AG04449 (cell line): ENCODE results near the gene RPS6KA5.
"Not testable (repeated sequence)": the region's sequence is repeated elsewhere in the genome, so short reads cannot be mapped to it uniquely, and the experiment has no call there.

ENCODE experiments used
- CTCF ChIA-PET: fragments of 350-600 bp; formaldehyde crosslinking; extraction: SDS; loops from one replicate; lab custom pipeline; 2021; ENCODE audit warnings: antibody characterized with exemption; lab: Yijun Ruan, JAX
- POLR2A ChIA-PET: fragments of 400-600, 350-600 bp; formaldehyde crosslinking; extraction: SDS; loops from one replicate; lab custom pipeline; 2020; ENCODE audit warnings: antibody characterized with exemption, inconsistent platforms; lab: Yijun Ruan, JAX
- DNase-seq: peaks from one replicate; pipeline ENCODE4 v3.0.0-alpha.2; 2010; ENCODE audit warnings: low read depth, low spot score
- H3K4me3 ChIP-seq: 2 replicates; pipeline ENCODE4 v1.5.1; 2011; ENCODE audit warnings: low read depth, mild to moderate bottlenecking, control low read depth, low read length
- TF ChIP-seq, protein P1 (sequence below): IDR thresholded peaks from one replicate; pipeline ENCODE4 v1.5.1; 2011; ENCODE audit warnings: mild to moderate bottlenecking, moderate library complexity, low read length, control low read depth, inconsistent platforms; ENCODE audit not compliant: insufficient read depth; ENCODE audit errors: missing control alignments

RPS6KA5 gene

DNA sequence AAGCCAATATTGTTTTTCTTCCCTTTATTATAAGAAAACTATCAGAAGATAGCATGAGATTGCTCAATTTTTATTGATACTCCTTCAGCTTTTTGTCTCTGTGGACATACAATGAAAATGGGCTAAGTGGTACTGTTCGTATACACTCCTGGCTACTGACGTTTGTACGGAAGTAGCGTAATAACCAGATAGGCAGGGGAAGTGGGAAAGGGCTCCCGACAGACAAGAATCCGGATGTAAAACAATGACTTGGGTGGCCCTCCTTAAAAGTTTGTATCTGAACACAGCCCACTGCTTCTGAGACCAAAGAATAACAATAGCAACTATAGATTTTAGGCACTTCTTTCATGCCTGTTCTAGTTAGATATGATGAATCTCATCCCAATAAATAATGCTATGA is 99.6 kb downstream of the RPS6KA5 start:
- ChIA-PET CTCF (interaction anchor here (0.8 kb wide), 1 partner anchor 58 kb away, joined by 3 read pairs; no protein-coding TSS in a partner anchor), POLR2A (no interaction called here)
- DNase-seq: no peak
- TF ChIP-seq, protein P1, sequence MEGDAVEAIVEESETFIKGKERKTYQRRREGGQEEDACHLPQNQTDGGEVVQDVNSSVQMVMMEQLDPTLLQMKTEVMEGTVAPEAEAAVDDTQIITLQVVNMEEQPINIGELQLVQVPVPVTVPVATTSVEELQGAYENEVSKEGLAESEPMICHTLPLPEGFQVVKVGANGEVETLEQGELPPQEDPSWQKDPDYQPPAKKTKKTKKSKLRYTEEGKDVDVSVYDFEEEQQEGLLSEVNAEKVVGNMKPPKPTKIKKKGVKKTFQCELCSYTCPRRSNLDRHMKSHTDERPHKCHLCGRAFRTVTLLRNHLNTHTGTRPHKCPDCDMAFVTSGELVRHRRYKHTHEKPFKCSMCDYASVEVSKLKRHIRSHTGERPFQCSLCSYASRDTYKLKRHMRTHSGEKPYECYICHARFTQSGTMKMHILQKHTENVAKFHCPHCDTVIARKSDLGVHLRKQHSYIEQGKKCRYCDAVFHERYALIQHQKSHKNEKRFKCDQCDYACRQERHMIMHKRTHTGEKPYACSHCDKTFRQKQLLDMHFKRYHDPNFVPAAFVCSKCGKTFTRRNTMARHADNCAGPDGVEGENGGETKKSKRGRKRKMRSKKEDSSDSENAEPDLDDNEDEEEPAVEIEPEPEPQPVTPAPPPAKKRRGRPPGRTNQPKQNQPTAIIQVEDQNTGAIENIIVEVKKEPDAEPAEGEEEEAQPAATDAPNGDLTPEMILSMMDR: no peak
- no peak overlapping the region for H3K4me3 ChIP-seq

DNA sequence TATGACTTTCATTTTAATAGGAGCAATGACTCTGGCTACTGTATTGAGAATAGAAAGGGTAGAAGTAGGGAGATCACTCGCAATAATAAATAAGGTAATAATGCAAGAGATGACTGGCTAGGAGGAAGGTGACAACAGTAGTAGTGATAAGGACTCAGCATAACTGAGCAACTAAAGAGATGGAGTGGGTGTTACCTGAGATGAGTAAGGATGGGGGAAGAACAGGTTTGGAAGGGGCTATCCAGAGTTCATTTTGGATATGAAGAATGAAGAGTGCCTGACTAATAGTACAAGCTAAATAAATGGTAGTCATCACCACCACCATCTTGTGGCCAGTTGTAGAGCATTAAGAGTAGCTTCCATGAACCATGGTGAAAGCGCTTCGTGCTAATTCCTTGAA is 101.1 kb downstream of the RPS6KA5 start:
- POLR2A ChIA-PET: no interaction called here
- CTCF ChIA-PET: no interaction called here
- TF ChIP-seq, protein P1: no peak
- no peak for DNase-seq
- no peak overlapping the region for H3K4me3 ChIP-seq

DNA sequence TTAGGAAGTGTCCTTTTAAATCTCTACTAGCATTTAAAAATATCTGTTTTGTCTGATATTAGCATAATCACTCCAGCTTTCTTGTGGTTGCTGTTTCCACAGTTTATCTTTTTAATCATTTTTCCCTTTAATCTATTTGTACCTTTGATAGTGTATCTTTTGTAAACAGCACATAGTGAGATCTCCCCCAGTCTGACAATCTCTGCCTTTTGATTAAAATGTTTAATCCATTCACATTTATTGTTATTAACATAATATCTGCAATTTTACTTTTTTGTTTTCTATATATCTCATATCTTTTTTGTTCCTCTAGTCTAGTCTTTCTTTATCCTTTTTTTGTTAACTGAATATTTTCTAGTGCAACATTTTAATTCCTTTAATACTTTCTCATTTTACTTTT is 104.2 kb downstream of the RPS6KA5 start:
- CTCF ChIA-PET: no interaction called here
- no peak overlapping the region for H3K4me3 ChIP-seq
- DNase-seq: no peak
- POLR2A ChIA-PET: no interaction called here
- TF ChIP-seq, protein P1: no peak

DNA sequence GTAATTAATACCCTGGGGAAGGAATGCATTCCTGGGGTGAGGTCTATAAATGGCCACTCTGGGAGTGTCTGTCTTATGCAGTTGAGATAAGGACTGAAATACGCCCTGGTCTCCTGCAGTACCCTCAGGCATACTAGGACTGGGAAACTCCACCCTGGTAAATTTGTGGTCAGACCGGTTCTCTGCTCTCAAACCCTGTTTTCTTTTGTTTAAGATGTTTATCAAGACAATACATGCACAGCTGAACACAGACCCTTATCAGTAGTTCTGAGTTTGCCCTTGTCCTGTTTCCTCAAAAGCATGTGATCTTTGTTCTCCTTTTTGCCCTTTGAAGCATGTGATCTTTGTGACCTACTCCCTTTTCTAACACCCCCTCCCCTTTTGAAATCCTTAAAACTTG is 106.8 kb downstream of the RPS6KA5 start:
- not testable (repeated sequence) for DNase-seq

DNA sequence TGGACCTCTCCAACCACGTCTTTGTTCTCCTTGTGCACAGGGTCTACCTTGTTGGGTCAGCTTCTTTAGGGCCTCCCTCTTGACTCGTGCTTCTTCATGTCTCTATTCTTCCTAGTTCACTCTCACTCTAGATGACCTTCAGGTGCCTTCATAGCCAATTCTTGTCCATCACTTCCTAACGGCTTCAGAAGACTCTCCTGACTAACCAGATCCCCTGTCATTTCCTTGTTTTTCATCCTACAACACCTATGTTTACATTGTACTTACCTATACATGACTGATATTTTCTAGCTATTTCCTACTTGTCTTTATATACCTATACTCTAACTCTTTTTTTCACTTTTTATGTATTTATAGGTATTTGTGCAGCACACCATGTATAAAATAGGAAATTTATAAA is 117.1 kb downstream of the RPS6KA5 start:
- POLR2A ChIA-PET: no interaction called here
- no peak overlapping the region for H3K4me3 ChIP-seq
- DNase-seq: no peak
- CTCF ChIA-PET: no interaction called here
- TF ChIP-seq, protein P1: no peak

More for the DNA sequence above, 106.8 kb downstream of the RPS6KA5 start:
- H3K4me3 ChIP-seq, CTCF ChIA-PET, POLR2A ChIA-PET: not testable (repeated sequence)

DNA sequence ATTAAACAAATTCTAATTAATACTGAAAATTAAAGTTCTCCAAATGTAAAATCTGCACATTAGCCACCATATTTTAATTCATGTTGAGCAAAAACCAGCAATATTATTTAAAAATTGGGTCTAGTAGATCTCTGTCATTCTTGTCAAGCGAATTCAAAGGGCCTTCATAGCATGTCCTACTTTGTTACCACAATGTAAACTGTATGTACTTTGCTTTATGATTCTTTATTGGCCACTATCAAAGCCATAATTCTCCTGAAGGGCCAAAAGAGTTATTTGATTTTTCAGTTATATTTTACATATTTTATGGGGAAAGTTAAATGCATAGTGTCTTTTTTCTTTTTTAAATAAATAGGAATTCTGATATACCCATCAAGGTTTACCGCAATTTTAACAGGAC is 117.9 kb downstream of the RPS6KA5 start:
- POLR2A ChIA-PET: no interaction called here
- DNase-seq: no peak
- CTCF ChIA-PET: no interaction called here
- no peak overlapping the region for H3K4me3 ChIP-seq
- TF ChIP-seq, protein P1: no peak

DNA sequence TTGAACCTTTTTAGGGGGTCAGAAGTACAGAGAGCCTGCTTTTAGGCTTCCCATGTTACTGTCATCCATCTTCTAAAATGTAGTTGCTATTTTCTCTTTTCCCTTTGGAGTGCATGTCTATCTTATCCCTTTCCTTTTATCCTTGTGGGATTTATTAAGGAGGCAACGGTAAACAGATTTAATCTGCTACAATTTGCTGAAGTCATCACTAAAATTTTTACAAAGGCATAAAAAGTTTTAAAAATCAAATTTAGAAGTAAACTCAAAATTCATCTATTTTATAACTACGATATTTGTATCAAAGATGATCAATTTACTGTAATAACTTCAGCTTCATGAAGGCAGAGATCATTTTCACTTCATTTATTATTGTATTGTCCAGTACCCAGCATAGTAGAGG is 118.7 kb downstream of the RPS6KA5 start:
- no peak overlapping the region for H3K4me3 ChIP-seq
- TF ChIP-seq, protein P1: no peak
- CTCF ChIA-PET: no interaction called here
- DNase-seq: no peak
- POLR2A ChIA-PET: no interaction called here
